Effector CD8-positive, alpha-beta T cell (primary cell): ENCODE data around the gene NXF1.
"Not testable (repeated sequence)": the region's sequence is repeated elsewhere in the genome, so short reads cannot be mapped to it uniquely, and the experiment has no call there.

Experiments
- DNase-seq: peaks from one replicate; lab custom pipeline; 2025; lab: John Stamatoyannopoulos, UW
- total RNA-seq, 4 experiments: gene quantifications; one replicate each; lab custom pipeline; 2026; lab: John Stamatoyannopoulos, UW

Gene NXF1
- total RNA-seq: 150 to 249 (median 180) reads per million in 4 experiments

- peak; percentile 94 for DNase-seq
Measured at GRCh38 chr11:62805076-62805892, at the start of gene NXF1. TSS of gene NXF1 (minus strand) at chr11:62805440. CDS start at chr11:62805356, 84 bp downstream.

GRCh38 chr11:62854013-62854824 lies 49.0 kb upstream of the NXF1 start:
- no peak for DNase-seq

GRCh38 chr11:62853279-62853965 lies 48.2 kb upstream of the NXF1 start:
- DNase-seq: no peak

- DNase-seq: no peak
Measured at GRCh38 chr11:62852523-62853188, 47.4 kb upstream of the NXF1 start.

GRCh38 chr11:62851807-62852522 lies 46.7 kb upstream of the NXF1 start:
- no peak for DNase-seq

- no peak for DNase-seq
Measured at GRCh38 chr11:62850911-62851806, 45.9 kb upstream of the NXF1 start.

GRCh38 chr11:62847767-62848314 lies 42.6 kb upstream of the NXF1 start:
- DNase-seq: no peak

- no peak for DNase-seq
Measured at GRCh38 chr11:62846177-62846576, 40.9 kb upstream of the NXF1 start.

- DNase-seq: no peak
Measured at GRCh38 chr11:62844154-62844553, 38.9 kb upstream of the NXF1 start.

GRCh38 chr11:62843466-62843865 lies 38.2 kb upstream of the NXF1 start:
- DNase-seq: no peak

GRCh38 chr11:62842891-62843290 lies 37.7 kb upstream of the NXF1 start:
- not testable (repeated sequence) for DNase-seq

- DNase-seq: peak; percentile 15
Measured at GRCh38 chr11:62842171-62842741, 37.0 kb upstream of the NXF1 start.

- DNase-seq: peak; percentile 77
Measured at GRCh38 chr11:62841361-62842170, 36.3 kb upstream of the NXF1 start.

- DNase-seq: peak; percentile 69
Measured at GRCh38 chr11:62840721-62841360, 35.6 kb upstream of the NXF1 start.

GRCh38 chr11:62839050-62839945 lies 34.1 kb upstream of the NXF1 start, which contains the start of gene WDR74:
TSS of gene WDR74 (minus strand) at chr11:62839590. CDS start at chr11:62839570, 20 bp downstream.
- DNase-seq: peak; percentile 82

- no peak for DNase-seq
Measured at GRCh38 chr11:62835336-62835735, 30.1 kb upstream of the NXF1 start.
